ENCODE results near the gene PRKCE.
"Not testable (repeated sequence)": the region's sequence is repeated elsewhere in the genome, so short reads cannot be mapped to it uniquely, and the experiment has no call there.

PRKCE gene

GRCh38 chr2:46200861-46201605 is 549.6 kb downstream of the PRKCE start:
- in situ Hi-C loops (cut with MboI; ENCODE audit: low sequenced_read_pairs, unreplicated experiment), result no loop called here
- no peak for TF ChIP-seq CTCF (IDR thresholded peaks at IDR 0.05; ENCODE audit: borderline replicate concordance, control extremely low read depth, extremely low read depth, insufficient read depth, missing control alignments)
- DNase-seq (ENCODE audit: low spot score), result peak; percentile 5

- in situ Hi-C loops (cut with MboI; ENCODE audit: low sequenced_read_pairs, unreplicated experiment), result no loop called here
- TF ChIP-seq CTCF (IDR thresholded peaks at IDR 0.05; ENCODE audit: borderline replicate concordance, control extremely low read depth, extremely low read depth, insufficient read depth, missing control alignments), result no peak
- no peak for DNase-seq (ENCODE audit: low spot score)
These were observed 551.0 kb downstream of the PRKCE start for GRCh38 chr2:46202453-46202852.

- in situ Hi-C loops (cut with MboI; ENCODE audit: low sequenced_read_pairs, unreplicated experiment), result no loop called here
- DNase-seq (ENCODE audit: low spot score), result no peak
- TF ChIP-seq CTCF (IDR thresholded peaks at IDR 0.05; ENCODE audit: borderline replicate concordance, control extremely low read depth, extremely low read depth, insufficient read depth, missing control alignments), result no peak
These were observed 551.5 kb downstream of the PRKCE start for GRCh38 chr2:46202987-46203386.

GRCh38 chr2:46203636-46204035 is 552.2 kb downstream of the PRKCE start:
- in situ Hi-C loops (cut with MboI; ENCODE audit: low sequenced_read_pairs, unreplicated experiment); DNase-seq (ENCODE audit: low spot score): not testable (repeated sequence)

- in situ Hi-C loops (cut with MboI; ENCODE audit: low sequenced_read_pairs, unreplicated experiment), result no loop called here
These were observed 556.1 kb downstream of the PRKCE start for GRCh38 chr2:46207591-46207990.

GRCh38 chr2:46208766-46209165 is 557.3 kb downstream of the PRKCE start:
- in situ Hi-C loops (cut with MboI; ENCODE audit: low sequenced_read_pairs, unreplicated experiment), result no loop called here
- no peak for DNase-seq (ENCODE audit: low spot score)
- TF ChIP-seq CTCF (IDR thresholded peaks at IDR 0.05; ENCODE audit: borderline replicate concordance, control extremely low read depth, extremely low read depth, insufficient read depth, missing control alignments), result no peak

More at GRCh38 chr2:46207591-46207990, 556.1 kb downstream of the PRKCE start:
- DNase-seq (ENCODE audit: low spot score), result no peak
- no peak for TF ChIP-seq CTCF (IDR thresholded peaks at IDR 0.05; ENCODE audit: borderline replicate concordance, control extremely low read depth, extremely low read depth, insufficient read depth, missing control alignments)

GRCh38 chr2:46210063-46210462 is 558.6 kb downstream of the PRKCE start:
- DNase-seq (ENCODE audit: low spot score), result no peak
- in situ Hi-C loops (cut with MboI; ENCODE audit: low sequenced_read_pairs, unreplicated experiment), result no loop called here
- TF ChIP-seq CTCF (IDR thresholded peaks at IDR 0.05; ENCODE audit: borderline replicate concordance, control extremely low read depth, extremely low read depth, insufficient read depth, missing control alignments), result no peak
